NCI-H345 treated with DMSO at 0.1 percent for 48 hours (cell line): ENCODE results near the gene MTHFR.
"Not testable (repeated sequence)": the region's sequence is repeated elsewhere in the genome, so short reads cannot be mapped to it uniquely, and the experiment has no call there.

Experiments
- DNase-seq: peaks from one replicate; lab custom pipeline; 2025; ENCODE audit not compliant: unreplicated experiment; lab: John Stamatoyannopoulos, UW

MTHFR gene

DNA sequence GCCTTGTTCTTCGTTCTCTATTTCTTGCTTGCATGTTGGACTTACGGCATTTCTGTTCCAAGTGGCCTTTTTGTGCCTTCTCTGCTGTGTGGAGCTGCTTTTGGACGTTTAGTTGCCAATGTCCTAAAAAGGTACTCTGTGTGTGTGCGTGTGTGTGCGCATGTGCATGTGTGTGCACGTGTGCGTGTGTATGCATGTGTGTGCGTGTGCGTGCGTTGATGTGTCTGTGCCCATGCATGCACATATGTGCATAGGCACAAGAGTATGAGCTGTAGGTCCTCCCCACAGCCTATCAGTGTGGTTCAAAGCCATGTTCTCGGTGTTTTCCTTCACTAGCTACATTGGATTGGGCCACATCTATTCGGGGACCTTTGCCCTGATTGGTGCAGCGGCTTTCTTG lies 28.1 kb upstream of the MTHFR start:
- DNase-seq: no peak

DNA sequence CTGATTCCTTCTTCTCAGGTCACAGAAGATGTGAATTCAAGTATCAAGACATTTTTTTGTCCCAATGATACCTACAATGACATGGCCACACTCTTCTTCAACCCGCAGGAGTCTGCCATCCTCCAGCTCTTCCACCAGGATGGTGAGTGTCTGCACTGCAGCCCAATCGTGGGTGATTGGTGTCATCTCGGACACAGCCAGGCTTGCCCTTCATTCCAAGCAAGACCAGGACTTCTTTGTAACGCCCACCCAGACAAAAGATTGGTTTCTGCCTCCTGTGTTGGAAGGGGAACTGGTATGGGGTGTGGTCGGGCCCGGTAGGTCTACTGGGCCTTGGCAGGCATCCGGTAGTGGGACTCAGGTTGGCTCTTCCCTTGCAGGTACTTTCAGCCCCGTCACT lies 27.7 kb upstream of the MTHFR start:
- DNase-seq: no peak

DNA sequence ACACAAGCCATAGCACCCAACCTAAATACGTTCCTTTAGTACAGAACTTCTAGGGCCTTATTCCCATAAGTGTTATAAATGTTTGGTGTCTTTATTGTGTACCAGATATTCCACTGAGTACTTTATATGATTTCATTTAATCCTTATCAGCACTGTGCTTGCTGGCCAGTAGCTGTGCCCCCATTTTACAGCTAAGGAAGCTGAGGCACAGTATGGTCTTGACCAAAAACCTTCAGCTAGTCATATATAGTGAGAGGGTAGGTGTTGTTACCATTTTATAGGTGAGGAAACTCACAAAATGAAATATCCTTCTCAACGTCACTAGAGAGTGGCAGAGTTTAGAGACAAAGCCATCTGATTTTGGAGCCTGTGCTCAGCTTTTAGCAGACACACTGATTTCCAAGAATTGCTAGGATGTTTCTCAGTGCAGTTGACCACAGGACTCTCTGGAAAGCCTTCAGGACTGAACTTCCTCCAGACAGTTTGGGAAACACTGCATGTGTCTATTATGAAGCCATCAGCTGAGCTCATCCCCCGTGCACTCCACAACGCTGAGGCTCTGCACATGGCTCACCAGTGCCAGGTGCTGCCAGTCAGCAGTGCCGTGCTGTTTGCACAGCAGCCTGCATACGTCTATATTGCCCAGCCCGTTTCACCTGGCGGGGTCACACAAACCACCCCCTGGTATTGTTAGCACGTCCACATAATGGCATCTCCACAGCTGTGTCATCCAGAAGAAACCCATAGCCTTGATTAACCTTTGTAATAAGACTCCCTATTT lies 26.4 kb upstream of the MTHFR start:
- DNase-seq: peak; percentile 10

DNA sequence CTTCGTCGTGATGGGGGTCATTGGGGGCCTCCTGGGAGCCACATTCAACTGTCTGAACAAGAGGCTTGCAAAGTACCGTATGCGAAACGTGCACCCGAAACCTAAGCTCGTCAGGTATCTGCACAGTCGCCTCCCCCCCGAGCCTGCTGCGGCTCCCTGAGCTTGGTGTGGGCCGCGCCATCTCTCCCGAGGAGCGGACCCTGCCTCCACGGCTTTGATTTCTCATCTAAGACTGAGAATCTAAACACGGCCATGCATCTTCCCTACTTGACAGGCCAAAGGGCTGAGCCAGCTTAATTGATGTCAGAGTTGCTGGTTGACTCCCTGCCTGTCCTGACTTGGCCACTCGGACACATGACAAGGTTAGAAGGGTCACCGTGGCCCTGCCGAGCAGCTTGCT lies 22.7 kb upstream of the MTHFR start:
- no peak for DNase-seq

DNA sequence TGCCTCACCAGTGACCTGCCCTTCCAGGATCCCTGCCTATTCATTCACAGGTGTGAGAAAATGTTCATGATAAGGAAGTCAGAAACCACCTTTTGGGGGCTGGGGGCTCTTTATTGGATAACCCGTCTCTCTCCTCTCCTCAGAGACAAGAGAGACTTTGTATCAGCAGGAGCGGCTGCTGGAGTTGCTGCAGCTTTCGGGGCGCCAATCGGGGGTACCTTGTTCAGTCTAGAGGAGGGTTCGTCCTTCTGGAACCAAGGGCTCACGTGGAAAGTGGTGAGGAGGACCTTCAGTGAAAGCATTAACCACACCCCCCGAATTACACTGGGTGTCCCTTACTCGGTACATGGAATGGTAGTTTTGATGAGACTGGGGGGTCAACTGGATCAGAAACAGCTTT lies 21.2 kb upstream of the MTHFR start:
- DNase-seq: no peak

DNA sequence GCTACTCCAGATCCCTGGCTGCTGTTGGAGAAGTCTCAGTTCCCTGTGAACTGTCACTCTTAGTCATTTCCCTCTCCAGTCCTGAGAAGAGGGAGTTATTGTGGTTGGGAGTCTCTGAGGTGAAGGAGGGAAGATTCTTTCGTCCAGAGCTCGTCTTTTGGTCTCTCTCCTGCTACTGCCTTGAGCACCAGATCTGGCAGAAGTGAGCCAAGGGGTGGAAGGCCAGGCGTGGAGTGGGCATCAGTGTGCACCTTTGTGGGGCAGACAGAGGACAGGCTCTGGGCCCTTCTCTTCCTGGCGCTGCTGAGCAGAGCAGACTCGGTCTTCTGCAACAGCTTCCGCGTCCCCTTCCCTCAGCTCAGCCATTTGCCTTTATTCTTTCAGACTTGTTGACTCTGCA lies 19.4 kb upstream of the MTHFR start:
- DNase-seq: no peak

DNA sequence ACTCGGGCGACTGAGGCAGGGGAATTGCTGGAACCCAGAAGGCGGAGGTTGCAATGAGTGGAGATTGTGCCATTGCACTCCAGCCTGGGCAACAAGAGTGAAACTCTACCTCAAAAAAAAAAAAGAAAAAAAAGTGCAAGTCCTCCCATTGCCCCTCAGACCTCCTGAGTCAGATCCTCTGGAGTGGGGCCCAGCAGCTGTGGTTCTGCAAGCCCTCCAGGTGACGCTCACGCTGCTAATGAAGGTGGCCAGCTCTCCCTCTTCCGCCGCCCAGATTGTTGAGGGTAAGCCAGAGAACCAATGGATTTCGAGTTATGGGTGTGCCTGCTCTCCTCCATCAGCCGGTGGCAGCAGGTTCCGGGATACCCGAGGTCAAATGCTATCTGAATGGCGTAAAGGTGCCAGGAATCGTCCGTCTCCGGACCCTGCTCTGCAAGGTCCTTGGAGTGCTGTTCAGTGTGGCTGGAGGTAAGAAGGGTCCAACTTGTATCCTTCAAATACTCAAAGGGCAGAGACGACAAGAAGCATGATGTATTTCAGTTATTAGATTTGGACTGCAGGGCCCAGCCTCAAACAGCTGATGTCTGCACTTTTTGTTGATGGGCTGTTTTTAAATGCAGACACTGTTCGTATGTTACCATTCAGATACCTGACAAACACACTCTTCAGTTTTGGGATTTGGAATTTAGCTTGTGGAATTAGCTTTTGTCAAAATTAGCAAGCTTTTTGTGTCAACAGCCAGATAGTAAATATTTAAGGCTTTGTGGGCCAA lies 17.8 kb upstream of the MTHFR start:
- no peak for DNase-seq

DNA sequence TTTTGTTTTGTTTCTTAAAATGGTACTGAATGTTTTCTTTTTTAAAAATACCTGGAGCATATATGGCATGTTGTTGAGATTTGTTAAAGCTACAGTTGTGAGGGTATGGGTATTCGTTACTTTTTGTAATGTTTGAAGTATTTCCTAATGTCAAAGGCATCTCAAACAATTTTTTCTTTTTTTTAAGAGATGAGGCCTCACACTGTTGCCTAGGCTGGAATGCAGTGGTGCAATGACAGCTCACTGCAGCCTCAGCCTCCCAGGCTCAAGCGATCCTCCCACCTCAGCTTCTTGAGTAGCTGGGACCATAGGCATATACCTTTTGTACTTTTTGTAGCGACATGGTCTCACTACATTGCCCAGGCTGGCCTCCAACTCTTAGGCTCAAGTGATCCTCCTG lies 16.3 kb upstream of the MTHFR start:
- DNase-seq: no peak

DNA sequence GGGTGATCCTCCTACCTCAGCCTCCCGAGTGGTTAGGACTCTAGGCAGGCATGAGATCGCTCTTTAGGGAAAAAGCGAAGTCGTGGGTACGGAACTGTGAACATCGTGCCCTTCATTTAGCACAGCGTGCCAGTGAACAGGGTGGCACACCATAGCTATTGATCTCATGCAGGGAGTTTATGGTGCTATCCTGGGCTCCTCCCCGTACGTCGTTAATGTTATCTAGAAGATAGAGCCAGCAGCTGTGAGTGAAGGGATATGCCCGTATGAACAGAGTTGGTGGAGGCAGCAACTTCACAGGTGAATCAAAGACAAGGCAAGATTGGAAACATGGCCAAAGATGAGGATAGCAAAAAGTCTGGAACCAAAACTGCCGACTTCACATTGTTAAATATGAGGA lies 11.4 kb upstream of the MTHFR start:
- DNase-seq: no peak

DNA sequence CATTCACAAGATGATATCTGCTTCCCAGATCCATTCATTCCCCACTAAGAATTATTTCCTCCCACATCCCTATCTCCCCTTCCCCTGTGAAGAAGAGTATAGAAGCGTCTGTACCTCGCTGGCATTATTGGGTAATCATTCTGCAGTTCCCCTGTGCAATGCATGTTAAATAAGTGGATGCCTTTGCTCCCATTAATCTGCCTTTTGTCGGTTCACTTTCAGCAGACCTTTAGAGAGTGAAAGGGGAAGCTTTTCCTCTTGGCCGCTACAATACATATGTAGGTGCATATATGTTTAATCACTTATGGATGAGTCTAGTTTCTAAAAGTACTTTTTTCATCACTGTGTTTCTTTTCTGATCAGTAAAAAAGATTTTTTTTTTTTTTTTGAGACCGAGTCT lies 7.3 kb upstream of the MTHFR start:
- no peak for DNase-seq

DNA sequence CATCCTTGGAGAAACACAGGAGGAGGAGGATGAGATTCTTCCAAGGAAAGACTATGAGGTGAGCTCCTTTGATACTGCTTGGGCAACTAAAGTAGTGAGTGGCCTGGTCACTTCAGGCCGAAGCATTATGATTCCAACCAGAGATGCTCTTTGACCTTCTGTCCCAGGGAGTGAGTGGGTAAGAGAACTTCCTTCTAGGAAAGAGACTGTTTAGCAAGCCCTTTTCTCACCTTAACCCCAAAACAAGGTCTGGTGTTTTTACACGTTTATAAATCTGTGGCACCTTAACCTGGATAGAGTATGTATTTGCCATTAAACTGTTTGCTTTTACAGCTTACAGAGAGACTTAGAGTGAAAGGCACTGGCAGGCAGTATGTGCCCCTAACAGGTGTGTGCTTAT lies 1.4 kb upstream of the MTHFR start:
- no peak for DNase-seq

DNA sequence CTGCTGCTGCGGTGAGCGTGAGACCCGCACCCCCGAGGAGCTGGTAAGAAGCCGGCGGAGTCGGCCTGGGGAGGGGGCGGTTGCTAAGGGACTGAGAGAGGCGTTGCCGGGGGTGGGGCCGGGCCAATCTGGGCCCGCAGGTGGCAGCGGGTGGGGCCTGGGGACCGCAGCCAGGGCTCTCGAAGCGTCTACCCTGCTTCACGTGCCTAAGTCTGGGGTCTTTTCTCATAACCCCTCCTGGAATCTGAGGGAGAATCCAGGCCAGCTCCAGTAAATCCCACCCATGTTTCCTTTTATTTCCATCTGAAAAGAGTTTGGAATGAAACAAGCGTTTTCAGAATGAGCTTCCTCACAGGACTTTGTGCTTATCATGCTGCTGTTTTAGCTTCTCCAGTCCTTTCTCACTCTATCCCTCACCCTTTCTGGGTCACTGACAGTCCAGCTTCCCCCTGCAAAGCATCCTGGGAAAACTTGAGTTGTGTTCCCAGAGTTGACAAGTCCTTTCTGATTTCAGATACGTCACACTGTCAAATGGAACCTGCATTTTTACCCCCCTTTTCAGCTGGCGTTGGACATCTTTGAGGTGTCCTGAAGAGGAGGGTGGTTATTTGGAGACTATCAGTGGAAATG lies 658 bp upstream of the MTHFR start:
- peak; percentile 72 for DNase-seq

DNA sequence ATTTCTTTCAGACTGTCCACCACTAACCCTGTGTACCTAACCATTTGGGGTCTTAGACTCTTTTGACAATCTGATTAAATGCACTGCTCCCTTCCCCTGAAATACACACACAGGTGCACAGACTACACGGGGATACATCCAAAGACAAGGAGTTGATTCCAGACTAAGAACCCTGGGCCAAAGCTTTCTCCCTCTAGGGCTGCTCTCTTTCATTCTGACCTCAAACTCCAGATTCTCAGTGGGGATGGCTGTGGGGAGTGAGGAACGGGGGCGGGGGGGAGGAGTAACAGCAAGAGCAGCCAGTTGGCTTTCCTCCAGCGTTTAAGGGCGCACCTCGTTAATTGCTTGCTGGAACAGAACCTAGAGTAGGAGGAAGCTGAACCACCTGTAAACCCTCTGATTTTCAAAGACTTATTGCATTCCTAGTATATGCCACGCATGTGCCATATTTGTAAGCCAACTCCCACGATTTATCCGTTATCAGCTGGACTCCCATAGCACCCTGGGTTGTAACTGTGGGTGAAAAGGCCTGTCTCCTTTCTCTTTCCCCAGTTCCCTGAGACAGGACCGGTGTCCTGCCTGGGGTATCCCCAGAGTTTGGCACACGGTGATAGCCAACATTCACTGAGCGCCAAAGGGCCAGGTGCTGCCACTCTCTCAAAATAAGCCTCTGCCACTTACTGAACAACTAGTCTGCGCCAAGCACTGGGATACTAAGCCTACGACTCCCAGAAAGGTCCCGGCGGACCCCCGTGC lies 920 bp downstream of the MTHFR start:
- no peak for DNase-seq

DNA sequence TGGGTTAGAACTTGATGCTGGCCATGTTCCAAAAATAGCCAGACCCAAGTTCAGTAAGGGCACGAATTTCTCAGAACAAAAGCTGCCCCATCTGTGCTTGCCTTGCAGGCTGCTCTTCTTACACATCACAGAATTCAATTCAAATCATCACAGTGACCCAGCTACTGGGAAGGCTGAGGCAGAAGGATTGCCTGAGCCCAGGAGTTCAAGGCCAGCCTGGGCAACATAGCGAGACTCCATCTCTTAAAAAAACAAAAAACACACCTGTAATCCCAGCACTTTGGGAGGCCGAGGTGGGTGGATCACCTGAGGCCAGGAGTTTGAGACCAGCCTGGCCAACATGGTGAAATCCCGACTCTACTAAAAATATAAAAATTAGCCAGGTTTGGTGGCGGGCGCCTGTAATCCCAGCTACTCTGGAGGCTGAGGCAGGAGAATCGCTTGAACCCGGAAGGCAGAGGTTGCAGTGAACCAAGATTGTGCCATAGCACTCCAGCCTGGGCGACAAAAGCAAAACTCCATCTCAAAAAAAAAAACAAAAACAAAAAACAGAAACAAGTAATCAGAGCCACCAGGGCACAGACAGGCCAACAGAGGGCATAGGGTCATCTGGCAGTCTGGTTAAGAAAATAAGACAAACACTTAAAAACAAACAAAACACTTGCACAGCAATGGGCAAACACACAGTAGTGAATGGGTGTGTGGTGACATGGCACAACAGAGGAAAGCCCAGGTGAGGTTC lies 1.7 kb downstream of the MTHFR start:
- DNase-seq: not testable (repeated sequence)

DNA sequence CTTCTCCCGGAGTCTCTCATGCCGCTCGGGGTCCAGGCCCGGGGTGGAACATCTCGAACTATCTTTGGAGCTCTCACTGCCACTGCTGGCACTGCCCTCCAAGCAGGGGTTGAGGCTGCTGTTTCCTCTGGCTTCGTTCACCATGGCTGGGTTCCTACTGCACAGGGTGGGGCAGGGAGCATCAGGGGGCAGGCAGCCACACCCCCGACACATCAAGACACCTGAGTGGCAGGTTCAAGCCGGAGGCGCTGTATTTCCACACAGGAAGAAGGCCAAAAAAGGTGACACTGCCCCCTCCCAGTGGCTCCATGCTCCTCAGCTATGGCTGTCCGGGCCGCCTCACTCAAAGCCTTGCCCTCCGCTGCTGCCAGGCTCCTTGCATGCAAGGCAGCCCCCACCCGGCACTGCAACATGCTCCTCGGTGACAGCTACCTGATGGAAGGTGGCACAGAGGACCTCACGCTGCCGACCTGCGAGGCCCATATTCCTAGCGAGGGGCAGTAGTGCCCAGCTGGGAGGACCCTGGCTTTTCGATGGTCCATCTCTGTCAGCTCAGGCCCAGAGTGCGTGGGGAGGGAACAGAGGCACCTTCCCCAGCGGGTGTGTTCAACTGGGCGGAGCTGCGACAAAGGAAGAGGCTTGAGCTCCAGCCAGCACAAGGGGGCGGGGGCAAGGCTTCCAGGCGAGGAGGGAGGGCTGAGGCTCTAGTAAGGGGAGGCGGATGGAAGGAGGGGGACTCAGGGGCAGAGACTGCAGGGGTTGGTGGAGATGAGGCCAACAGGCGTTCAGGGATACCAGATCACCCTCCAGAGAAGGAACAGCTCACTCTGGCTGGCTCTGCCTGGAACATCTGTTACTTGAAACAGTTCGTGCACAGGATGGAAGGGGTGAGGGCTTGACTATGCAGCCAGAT lies 2.5 kb downstream of the MTHFR start:
- no peak for DNase-seq

DNA sequence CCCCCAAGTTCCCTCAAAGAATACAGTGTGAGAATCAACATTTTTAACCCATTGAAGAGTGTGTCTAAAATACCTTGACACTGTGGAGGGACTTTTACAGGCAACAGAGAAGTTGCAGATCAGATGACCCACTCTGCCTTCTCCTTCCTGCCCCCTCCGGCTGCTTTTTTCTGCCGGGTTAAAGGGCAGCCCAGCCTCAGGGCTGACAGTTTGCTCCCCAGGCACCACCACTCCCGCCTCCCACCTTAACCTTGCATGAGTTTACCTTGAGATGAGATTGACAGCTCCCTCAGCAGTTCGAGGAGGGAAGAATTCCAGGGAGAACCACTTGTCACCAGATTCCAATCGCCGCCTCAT lies 3.2 kb downstream of the MTHFR start:
- no peak for DNase-seq

DNA sequence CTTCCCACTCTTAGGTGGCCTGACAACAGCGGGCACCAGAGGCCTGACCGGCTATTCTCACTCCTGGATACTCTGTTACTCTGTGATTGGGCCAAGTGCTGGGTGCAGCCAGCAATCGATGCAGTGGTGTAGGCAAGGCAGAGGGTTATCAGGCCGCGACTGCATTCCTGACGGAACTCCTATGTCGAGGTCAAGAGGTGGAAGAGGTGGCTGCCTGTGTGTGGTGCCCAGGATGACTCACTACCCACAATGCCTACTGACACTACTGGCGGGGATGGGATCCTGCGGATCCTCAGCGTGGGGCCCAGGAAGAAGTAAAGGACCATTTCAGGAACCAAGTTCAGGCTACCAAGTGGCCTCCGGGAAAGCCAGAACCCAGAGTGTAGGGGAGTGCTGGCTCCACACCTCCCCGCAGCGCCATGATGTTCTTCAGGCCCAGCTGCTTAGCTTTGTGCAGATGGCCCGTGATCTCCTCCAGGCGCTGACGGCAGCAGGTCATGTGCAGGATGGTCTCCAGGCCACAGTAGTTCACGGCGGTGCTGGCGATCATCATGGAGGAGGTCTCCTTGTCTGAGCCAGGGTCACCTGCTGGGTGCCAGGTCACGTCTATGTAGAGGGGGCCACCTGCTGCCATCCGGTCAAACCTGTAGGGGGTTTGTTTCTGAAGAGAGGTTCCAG lies 4.9 kb downstream of the MTHFR start:
- no peak for DNase-seq

DNA sequence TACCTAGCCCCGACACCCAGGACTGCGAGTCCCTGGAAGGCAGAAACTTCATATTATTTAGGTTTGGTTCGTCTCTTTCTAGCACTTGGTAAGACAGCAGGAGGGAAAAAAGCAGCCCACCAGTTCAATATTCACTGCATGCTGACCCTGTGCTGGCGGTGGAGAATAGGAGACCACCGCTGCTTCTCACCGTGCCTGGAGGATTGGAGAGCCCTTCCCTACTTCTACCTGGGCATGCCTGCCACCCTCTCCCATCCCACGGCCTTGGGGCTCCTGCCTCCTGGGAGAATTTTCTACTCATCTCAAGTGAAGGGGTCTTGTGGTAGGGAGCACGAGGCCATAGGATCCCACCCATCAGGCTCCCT lies 5.4 kb downstream of the MTHFR start:
- no peak for DNase-seq

DNA sequence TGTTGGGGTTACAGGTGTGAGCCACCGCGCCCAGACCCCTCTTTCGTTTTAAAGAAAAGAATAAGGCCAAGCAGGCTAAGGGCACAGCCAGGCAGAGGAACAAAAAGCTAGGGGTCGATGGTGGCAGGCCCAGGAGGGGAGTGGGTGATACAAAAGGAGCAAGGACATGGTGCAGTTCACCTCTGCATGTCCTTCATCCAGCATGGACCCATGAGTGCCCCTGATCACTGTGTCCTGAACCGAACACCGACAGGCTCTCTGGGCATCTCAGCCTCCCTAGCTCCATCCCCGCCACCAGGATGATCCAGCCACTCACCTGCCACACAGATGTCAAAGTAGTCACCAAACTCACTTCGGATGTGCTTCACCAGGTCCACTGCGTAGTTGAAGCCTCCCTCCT lies 5.9 kb downstream of the MTHFR start:
- no peak for DNase-seq
